ENCODE data around the gene FETUB.

FETUB gene

DNA sequence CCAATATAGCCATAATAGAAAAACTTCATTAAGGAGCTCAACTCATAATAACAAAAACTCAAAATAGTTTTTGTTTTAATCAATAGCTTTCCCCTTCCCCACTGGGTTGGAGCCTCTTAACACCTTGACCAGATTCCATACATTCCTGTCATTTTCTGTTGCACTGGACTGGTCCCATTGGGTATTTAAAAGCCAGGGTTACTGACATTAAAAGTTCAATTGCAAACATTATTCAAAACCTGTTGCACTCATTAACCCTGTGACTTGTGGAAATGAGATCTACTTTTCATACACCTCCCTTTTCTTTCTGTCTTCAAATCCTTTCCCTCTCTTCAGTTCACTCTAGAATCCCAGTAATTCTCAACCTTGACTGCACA is 23.9 kb downstream of the FETUB start:
- ATAC-seq (ENCODE audit: insufficient read depth, low read depth): no peak
- DNase-seq: no peak
- no peak overlapping the region for H3K4me3 ChIP-seq (ENCODE audit: low read depth in 1 of 2, low read length in 2 of 2)
- H3K27ac ChIP-seq (ENCODE audit: low read length): no peak overlapping the region
- no peaks in the 10 kb centered on the region for H3K79me2 ChIP-seq (ENCODE audit: insufficient read depth, low read length)
- TF ChIP-seq, protein P1, sequence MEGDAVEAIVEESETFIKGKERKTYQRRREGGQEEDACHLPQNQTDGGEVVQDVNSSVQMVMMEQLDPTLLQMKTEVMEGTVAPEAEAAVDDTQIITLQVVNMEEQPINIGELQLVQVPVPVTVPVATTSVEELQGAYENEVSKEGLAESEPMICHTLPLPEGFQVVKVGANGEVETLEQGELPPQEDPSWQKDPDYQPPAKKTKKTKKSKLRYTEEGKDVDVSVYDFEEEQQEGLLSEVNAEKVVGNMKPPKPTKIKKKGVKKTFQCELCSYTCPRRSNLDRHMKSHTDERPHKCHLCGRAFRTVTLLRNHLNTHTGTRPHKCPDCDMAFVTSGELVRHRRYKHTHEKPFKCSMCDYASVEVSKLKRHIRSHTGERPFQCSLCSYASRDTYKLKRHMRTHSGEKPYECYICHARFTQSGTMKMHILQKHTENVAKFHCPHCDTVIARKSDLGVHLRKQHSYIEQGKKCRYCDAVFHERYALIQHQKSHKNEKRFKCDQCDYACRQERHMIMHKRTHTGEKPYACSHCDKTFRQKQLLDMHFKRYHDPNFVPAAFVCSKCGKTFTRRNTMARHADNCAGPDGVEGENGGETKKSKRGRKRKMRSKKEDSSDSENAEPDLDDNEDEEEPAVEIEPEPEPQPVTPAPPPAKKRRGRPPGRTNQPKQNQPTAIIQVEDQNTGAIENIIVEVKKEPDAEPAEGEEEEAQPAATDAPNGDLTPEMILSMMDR (IDR thresholded peaks at IDR 0.05; ENCODE audit: borderline replicate concordance, extremely low read depth, low read length, poor library complexity, severe bottlenecking): no peak
- no peak for TF ChIP-seq EZH2 (IDR thresholded peaks at IDR 0.05; ENCODE audit: borderline replicate concordance, low read depth, low read length, severe bottlenecking)
- H3K4me1 ChIP-seq (ENCODE audit: insufficient read depth, low read length): no peaks in the 10 kb centered on the region
- no peaks in the 10 kb centered on the region for H3K9me3 ChIP-seq (ENCODE audit: insufficient read depth, low read length, severe bottlenecking)
- no peak overlapping the region for H2AFZ ChIP-seq (ENCODE audit: low read depth, low read length)
- no peaks in the 10 kb centered on the region for H3K36me3 ChIP-seq (ENCODE audit: insufficient read depth, low read length)
- H4K20me1 ChIP-seq (ENCODE audit: insufficient read depth, low read length): no peaks in the 10 kb centered on the region; the same call in 1 of the 2 replicates
- H3K9ac ChIP-seq (ENCODE audit: low read depth, low read length): no peak overlapping the region
- H3K4me2 ChIP-seq (ENCODE audit: insufficient read depth, low read length): no peak overlapping the region
- no peaks in the 10 kb centered on the region for H3K27me3 ChIP-seq (ENCODE audit: insufficient read depth, low read length, poor library complexity)

DNA sequence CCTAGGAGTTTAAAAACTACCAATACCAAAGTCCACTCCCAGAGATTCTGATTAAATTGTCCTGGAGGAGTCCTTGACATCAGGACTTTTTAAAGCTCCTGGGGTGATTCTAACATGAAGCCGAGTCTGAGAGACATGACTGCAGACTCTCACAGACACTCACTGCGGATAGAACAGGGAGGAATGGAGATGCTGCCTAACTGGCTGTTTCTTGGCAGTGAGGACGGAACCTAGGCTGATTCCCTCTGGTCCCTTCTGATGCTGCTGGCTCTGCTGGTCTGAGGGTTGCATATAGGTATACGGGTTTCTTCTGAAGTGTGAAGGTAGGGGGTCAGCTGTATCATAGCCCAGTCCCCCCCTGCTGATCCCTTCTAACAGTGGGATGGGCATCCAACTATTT is 24.3 kb downstream of the FETUB start:
- H3K27me3 ChIP-seq (ENCODE audit: insufficient read depth, low read length, poor library complexity): no peaks in the 10 kb centered on the region
- no peak for ATAC-seq (ENCODE audit: insufficient read depth, low read depth)
- H3K4me3 ChIP-seq (ENCODE audit: low read depth in 1 of 2, low read length in 2 of 2): no peak overlapping the region
- H3K79me2 ChIP-seq (ENCODE audit: insufficient read depth, low read length): no peaks in the 10 kb centered on the region
- TF ChIP-seq EZH2 (IDR thresholded peaks at IDR 0.05; ENCODE audit: borderline replicate concordance, low read depth, low read length, severe bottlenecking): no peak
- TF ChIP-seq, protein P1 (IDR thresholded peaks at IDR 0.05; ENCODE audit: borderline replicate concordance, extremely low read depth, low read length, poor library complexity, severe bottlenecking): no peak
- H3K4me1 ChIP-seq (ENCODE audit: insufficient read depth, low read length): no peaks in the 10 kb centered on the region
- no peaks in the 10 kb centered on the region for H3K9me3 ChIP-seq (ENCODE audit: insufficient read depth, low read length, severe bottlenecking)
- H2AFZ ChIP-seq (ENCODE audit: low read depth, low read length): no peak overlapping the region
- no peak for DNase-seq
- H3K4me2 ChIP-seq (ENCODE audit: insufficient read depth, low read length): no peak overlapping the region
- H4K20me1 ChIP-seq (ENCODE audit: insufficient read depth, low read length): no peaks in the 10 kb centered on the region; the same call in 1 of the 2 replicates
- no peaks in the 10 kb centered on the region for H3K36me3 ChIP-seq (ENCODE audit: insufficient read depth, low read length)
- H3K9ac ChIP-seq (ENCODE audit: low read depth, low read length): no peak overlapping the region
- no peak overlapping the region for H3K27ac ChIP-seq (ENCODE audit: low read length)

DNA sequence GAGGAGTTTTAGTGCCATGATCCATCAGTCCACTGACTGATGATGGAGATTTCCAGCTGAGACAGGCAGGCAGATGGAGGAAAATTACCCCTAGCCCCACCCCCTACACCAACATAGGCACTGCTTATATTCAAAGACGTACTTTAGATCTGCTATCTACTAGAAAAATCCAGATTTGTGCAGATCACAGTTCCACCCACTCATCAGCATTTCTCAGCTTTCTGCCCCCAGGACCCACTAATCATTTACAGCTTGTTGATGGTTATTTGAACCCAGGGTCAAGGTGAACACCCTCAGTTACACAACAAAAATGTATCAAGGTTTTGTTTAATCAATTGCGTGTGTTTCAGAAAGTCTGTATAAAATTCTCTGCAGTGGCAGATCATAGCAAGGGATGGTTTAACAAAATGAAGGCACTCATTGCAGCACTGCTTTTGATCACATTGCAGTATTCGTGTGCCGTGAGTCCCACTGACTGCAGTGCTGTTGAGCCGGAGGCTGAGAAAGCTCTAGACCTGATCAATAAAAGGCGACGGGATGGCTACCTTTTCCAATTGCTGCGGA is 25.5 kb downstream of the FETUB start, which contains the start of gene HRG:
Gene HRG, plus strand, starts transcription at position 390 of the 564 bp plus-strand sequence. Its CDS starts 18 bp downstream, at position 408.
- Histone ChIP-seq H3K9me3 (ENCODE audit: insufficient read depth, low read length, severe bottlenecking) (no peaks in the 10 kb centered on the region), H3K4me3 (ENCODE audit: low read depth in 1 of 2, low read length in 2 of 2) (no peak within 1 kb of the TSS), H3K4me1 (ENCODE audit: insufficient read depth, low read length) (no peaks in the 10 kb centered on the region), H3K9ac (ENCODE audit: low read depth, low read length) (no peak within 1 kb of the TSS), H3K79me2 (ENCODE audit: insufficient read depth, low read length) (no peaks in the 10 kb centered on the region), H4K20me1 (ENCODE audit: insufficient read depth, low read length) (no peaks in the 10 kb centered on the region; the same call in 1 of the 2 replicates), H3K36me3 (ENCODE audit: insufficient read depth, low read length) (no peaks in the 10 kb centered on the region), H3K4me2 (ENCODE audit: insufficient read depth, low read length) (no peak within 1 kb of the TSS), H2AFZ (ENCODE audit: low read depth, low read length) (no peak within 1 kb of the TSS), H3K27ac (ENCODE audit: low read length) (no peak within 1 kb of the TSS), H3K27me3 (ENCODE audit: insufficient read depth, low read length, poor library complexity) (no peaks in the 10 kb centered on the region)
- ATAC-seq (ENCODE audit: insufficient read depth, low read depth) (no peak), DNase-seq (no peak)
- TF ChIP-seq EZH2 (IDR thresholded peaks at IDR 0.05; ENCODE audit: borderline replicate concordance, low read depth, low read length, severe bottlenecking): no peak
- TF ChIP-seq, protein P1 (IDR thresholded peaks at IDR 0.05; ENCODE audit: borderline replicate concordance, extremely low read depth, low read length, poor library complexity, severe bottlenecking): no peak

Data from DND-41 (cell line).